ENCODE measurements around the gene HPCAL4. TPM values are rescaled to one million over a fixed set of nuclear protein-coding genes. Genes with fewer than 3 reads are reported as not detected.
A peak's percentile ranks its signal among the peaks of the same experiment; 100 is the strongest.

HPCAL4 gene
- total and polyA plus RNA-seq, 11 donors = 0.12 to 1.2 (median 0.46) TPM

- no peak for DNase-seq
Observed at GRCh38 chr1:39735731-39736130, 44.5 kb upstream of the HPCAL4 start.

GRCh38 chr1:39733161-39733560, 41.9 kb upstream of the HPCAL4 start:
- peaks cover 0 to 65% (median 15%) of the 10 kb centered on the region in 9 donors for H3K27me3 ChIP-seq
- peak in 3 of 5 donors; percentile 49 to 68 (median 64) for DNase-seq
- WGBS, 4 donors = 46 to 63% (median 57%) methylated on average over 7 of the region's 7 CpGs

More at GRCh38 chr1:39735731-39736130, 44.5 kb upstream of the HPCAL4 start:
- no peak for ATAC-seq
- Histone ChIP-seq H3K4me3 (no peak overlapping the region), H3K27me3 (peaks cover 0 to 39% (median 9%) of the 10 kb centered on the region in 9 donors), H3K9me3 (no peaks in the 10 kb centered on the region), H3K4me1 (peaks cover 0 to 21% (median 14%) of the 10 kb centered on the region in 12 donors), H3K27ac (no peak overlapping the region), H3K36me3 (peaks cover 0 to 8% (median 6%) of the 10 kb centered on the region in 9 donors)
- 56 to 86% (median 73%) methylated on average over 3 of the region's 3 CpGs for WGBS, 4 donors
- intact Hi-C loops (cut with DNase I) = loop anchor here in 1 of 10 donors (10.0 kb wide), 1 partner anchor 641 kb away; no protein-coding TSS in a partner anchor
- TF ChIP-seq, protein P1, sequence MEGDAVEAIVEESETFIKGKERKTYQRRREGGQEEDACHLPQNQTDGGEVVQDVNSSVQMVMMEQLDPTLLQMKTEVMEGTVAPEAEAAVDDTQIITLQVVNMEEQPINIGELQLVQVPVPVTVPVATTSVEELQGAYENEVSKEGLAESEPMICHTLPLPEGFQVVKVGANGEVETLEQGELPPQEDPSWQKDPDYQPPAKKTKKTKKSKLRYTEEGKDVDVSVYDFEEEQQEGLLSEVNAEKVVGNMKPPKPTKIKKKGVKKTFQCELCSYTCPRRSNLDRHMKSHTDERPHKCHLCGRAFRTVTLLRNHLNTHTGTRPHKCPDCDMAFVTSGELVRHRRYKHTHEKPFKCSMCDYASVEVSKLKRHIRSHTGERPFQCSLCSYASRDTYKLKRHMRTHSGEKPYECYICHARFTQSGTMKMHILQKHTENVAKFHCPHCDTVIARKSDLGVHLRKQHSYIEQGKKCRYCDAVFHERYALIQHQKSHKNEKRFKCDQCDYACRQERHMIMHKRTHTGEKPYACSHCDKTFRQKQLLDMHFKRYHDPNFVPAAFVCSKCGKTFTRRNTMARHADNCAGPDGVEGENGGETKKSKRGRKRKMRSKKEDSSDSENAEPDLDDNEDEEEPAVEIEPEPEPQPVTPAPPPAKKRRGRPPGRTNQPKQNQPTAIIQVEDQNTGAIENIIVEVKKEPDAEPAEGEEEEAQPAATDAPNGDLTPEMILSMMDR (IDR thresholded peaks at IDR 0.05) = no peak
- no peak for TF ChIP-seq POLR2A (IDR thresholded peaks at IDR 0.05)

GRCh38 chr1:39732730-39733129, 41.5 kb upstream of the HPCAL4 start:
- peaks cover 0 to 69% (median 19%) of the 10 kb centered on the region in 9 donors for H3K27me3 ChIP-seq
- intact Hi-C loops (cut with DNase I) = loop anchor here in 1 of 10 donors (10.0 kb wide), 1 partner anchor 638 kb away; no protein-coding TSS in a partner anchor

More at GRCh38 chr1:39733161-39733560, 41.9 kb upstream of the HPCAL4 start:
- Histone ChIP-seq H3K9me3 (no peaks in the 10 kb centered on the region), H3K4me1 (peaks cover 0 to 9% (median 1%) of the 10 kb centered on the region in 12 donors), H3K36me3 (no peaks in the 10 kb centered on the region), H3K27ac (peak overlapping the region in 1 of 12 donors; percentile 12), H3K4me3 (no peak overlapping the region)
- peak; percentile 75 to 89 (median 82) for ATAC-seq
- TF ChIP-seq POLR2A (IDR thresholded peaks at IDR 0.05) = no peak
- TF ChIP-seq, protein P1 (IDR thresholded peaks at IDR 0.05) = no peak
- intact Hi-C loops (cut with DNase I) = loop anchor here in 1 of 10 donors (10.0 kb wide), 1 partner anchor 638 kb away; no protein-coding TSS in a partner anchor

DNA sequence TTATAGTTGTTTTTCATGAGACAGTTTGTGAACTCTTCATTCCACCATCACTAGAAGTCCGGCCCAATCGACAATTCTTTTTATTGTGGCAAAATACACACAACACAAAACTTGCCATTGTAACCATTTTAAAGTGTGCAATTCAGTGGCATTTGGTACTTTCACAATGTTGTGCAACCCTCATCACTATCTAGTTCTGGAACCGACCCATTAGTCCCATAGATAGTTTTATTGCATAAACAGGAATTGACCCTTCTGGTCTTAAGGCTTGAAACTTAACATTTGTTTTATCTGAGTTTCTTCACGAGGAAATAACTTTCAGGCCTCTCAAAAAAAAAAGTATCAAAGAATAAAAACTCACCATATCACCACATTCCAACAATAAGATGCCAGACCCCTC, 38.6 kb upstream of the HPCAL4 start:
- TF ChIP-seq, protein P1 (IDR thresholded peaks at IDR 0.05) = no peak
- no peak for TF ChIP-seq POLR2A (IDR thresholded peaks at IDR 0.05)
- no peaks in the 10 kb centered on the region for H3K9me3 ChIP-seq
- DNase-seq (no peak), ATAC-seq (no peak)
- H3K36me3 ChIP-seq = no peaks in the 10 kb centered on the region
- H3K4me3 ChIP-seq = no peak overlapping the region
- H3K4me1 ChIP-seq = peaks cover 0 to 9% (median 0%) of the 10 kb centered on the region in 12 donors
- H3K27me3 ChIP-seq = peaks cover 0 to 87% (median 24%) of the 10 kb centered on the region in 9 donors
- intact Hi-C loops (cut with DNase I) = loop anchor here in 1 of 10 donors (10.0 kb wide), 1 partner anchor 635 kb away; no protein-coding TSS in a partner anchor
- no peak overlapping the region for H3K27ac ChIP-seq
- WGBS, 4 donors = 34 to 67% (median 43%) methylated on average over 4 of the region's 4 CpGs

More at GRCh38 chr1:39732730-39733129, 41.5 kb upstream of the HPCAL4 start:
- ATAC-seq (peak in 1 of 4 donors; percentile 16), DNase-seq (no peak)
- H3K27ac ChIP-seq = no peak overlapping the region
- no peaks in the 10 kb centered on the region for H3K36me3 ChIP-seq
- H3K9me3 ChIP-seq = no peaks in the 10 kb centered on the region
- TF ChIP-seq, protein P1 (IDR thresholded peaks at IDR 0.05) = no peak
- TF ChIP-seq POLR2A (IDR thresholded peaks at IDR 0.05) = no peak
- WGBS, 4 donors = 63 to 79% (median 69%) methylated on average over 3 of the region's 3 CpGs
- no peak overlapping the region for H3K4me3 ChIP-seq
- H3K4me1 ChIP-seq = peaks cover 0 to 9% (median 0%) of the 10 kb centered on the region in 12 donors
